H1 (cell line): ENCODE results near the gene PTPRG. TPM values are rescaled to one million over a fixed set of nuclear protein-coding genes. Genes with fewer than 3 reads are reported as not detected.

Source experiments
- CTCF ChIA-PET: fragments of 300-600 bp; sonication (Branson Sonifier 250); formaldehyde crosslinking; loops from one replicate; lab custom pipeline; 2021; ENCODE audit not compliant: partially characterized antibody; lab: Charles Lee
- POLR2A ChIA-PET: fragments of 300-600 bp; sonication (Branson Sonifier 250); formaldehyde crosslinking; loops from one replicate; lab custom pipeline; 2021; ENCODE audit warnings: inconsistent platforms; ENCODE audit not compliant: partially characterized antibody; lab: Charles Lee
- DNase-seq, 2 experiments: peaks; one replicate each; pipeline versions ENCODE4 v3.0.0 to v3.0.0-alpha.2; 2010 to 2022; ENCODE audit warnings: low spot score in 2 of 2, low read depth in 1 of 2, mixed read lengths in 1 of 2
- FAIRE-seq: peaks from 2 replicates; lab custom pipeline; 2011; peaks lifted over from hg19 to GRCh38; lab: Jason Lieb, UNC
- H2AFZ ChIP-seq: 2 replicates; pipeline ENCODE4 v1.8.1; 2012; ENCODE audit warnings: low read length, inconsistent platforms
- H2AK5ac ChIP-seq: 2 replicates; pipeline ENCODE4 v1.6.1; 2013; ENCODE audit warnings: low read depth, low read length
- H2BK120ac ChIP-seq: replicated peaks from 2 replicates; pipeline ENCODE3; 2013; ENCODE audit warnings: low read depth, low read length, inconsistent platforms
- H2BK12ac ChIP-seq: 2 replicates; pipeline ENCODE4 v1.6.1; 2013; ENCODE audit warnings: low read depth, low read length
- H2BK15ac ChIP-seq: 2 replicates; pipeline ENCODE4 v1.6.1; 2013; ENCODE audit warnings: low read length
- H2BK20ac ChIP-seq: 2 replicates; pipeline ENCODE4 v1.6.1; 2013; ENCODE audit warnings: low read length
- H2BK5ac ChIP-seq: 2 replicates; pipeline ENCODE4 v1.6.1; 2013; ENCODE audit warnings: low read depth, low read length
- H3K14ac ChIP-seq: 2 replicates; pipeline ENCODE4 v1.6.1; 2013; ENCODE audit warnings: inconsistent platforms; ENCODE audit not compliant: insufficient read length
- H3K18ac ChIP-seq: 2 replicates; pipeline ENCODE4 v1.6.1; 2013; ENCODE audit warnings: low read length; ENCODE audit errors: extremely low read depth
- H3K23ac ChIP-seq: 2 replicates; pipeline ENCODE4 v1.6.1; 2013; ENCODE audit warnings: inconsistent platforms; ENCODE audit not compliant: insufficient read length
- H3K23me2 ChIP-seq: 2 replicates; pipeline ENCODE4 v1.6.1; 2013; ENCODE audit warnings: low read depth, low read length
- H3K27ac ChIP-seq: 2 replicates; pipeline ENCODE4 v1.6.1; 2011; ENCODE audit warnings: low read depth, low read length, inconsistent platforms
- H3K27me3 ChIP-seq, 4 experiments: replicated peaks in 1 of 4; 1 replicate in 1 of 4; 2 replicates in 3 of 4; pipeline versions ENCODE4 v1.6.1 to v1.8.1; 2011 to 2013; ENCODE audit warnings: low read length in 3 of 4, mild to moderate bottlenecking in 3 of 4, inconsistent platforms in 2 of 4, mixed read lengths in 2 of 4, moderate library complexity in 1 of 4; ENCODE audit not compliant: control insufficient read depth in 3 of 4, insufficient read depth in 3 of 4; ENCODE audit errors: extremely low read depth in 1 of 4
- H3K36me3 ChIP-seq, 4 experiments: 2 replicates each; pipeline versions ENCODE4 v1.6.1 to v1.8.1; 2011 to 2013; ENCODE audit warnings: mild to moderate bottlenecking in 4 of 4, low read length in 3 of 4, moderate library complexity in 2 of 4, control low read depth in 1 of 4, inconsistent platforms in 1 of 4; ENCODE audit not compliant: insufficient read depth in 4 of 4, control insufficient read depth in 2 of 4
- H3K4ac ChIP-seq: replicated peaks from 2 replicates; pipeline ENCODE3; 2013; ENCODE audit warnings: low read length, low read depth, mixed read lengths, inconsistent platforms; ENCODE audit not compliant: insufficient read length
- H3K4me1 ChIP-seq, 4 experiments: replicated peaks in 1 of 4; 1 replicate in 1 of 4; 2 replicates in 3 of 4; pipeline versions ENCODE4 v1.6.1 to v1.8.1; 2011 to 2013; ENCODE audit warnings: low read length in 3 of 4, inconsistent platforms in 2 of 4, mixed read lengths in 1 of 4; ENCODE audit not compliant: insufficient read depth in 4 of 4, control insufficient read depth in 3 of 4
- H3K4me2 ChIP-seq, 2 experiments: 2 replicates each; pipeline versions ENCODE4 v1.6.1 to v1.8.1; 2011 to 2013; ENCODE audit warnings: low read depth in 2 of 2, low read length in 2 of 2, control low read depth in 1 of 2, inconsistent platforms in 1 of 2, mild to moderate bottlenecking in 1 of 2; ENCODE audit not compliant: insufficient read depth in 1 of 2
- H3K4me3 ChIP-seq, 4 experiments: fragments of 200-600, 300-600 bp in 1 of 4; sonication (generic), shearing (Covaris generic), sonication (Bioruptor Twin) in 1 of 4; 2 replicates each; pipeline versions ENCODE4 v1.5.1 to v1.8.1; 2011 to 2016; ENCODE audit warnings: low read length in 4 of 4, low read depth in 3 of 4, control low read depth in 2 of 4, inconsistent platforms in 2 of 4, mild to moderate bottlenecking in 2 of 4, mixed read lengths in 1 of 4, moderate library complexity in 1 of 4; ENCODE audit not compliant: insufficient read depth in 2 of 4; ENCODE audit errors: extremely low read depth in 1 of 4
- H3K56ac ChIP-seq: replicated peaks from 2 replicates; pipeline ENCODE3; 2013; ENCODE audit warnings: low read depth, mild to moderate bottlenecking, mixed read lengths, low read length, inconsistent platforms; ENCODE audit not compliant: insufficient read length
- H3K79me1 ChIP-seq: 2 replicates; pipeline ENCODE4 v1.6.1; 2013; ENCODE audit warnings: low read depth, low read length, control low read depth
- H3K79me2 ChIP-seq, 2 experiments: 2 replicates each; pipeline versions ENCODE4 v1.6.1 to v1.8.1; 2012 to 2013; ENCODE audit warnings: low read length in 2 of 2, mild to moderate bottlenecking in 2 of 2, inconsistent platforms in 1 of 2; ENCODE audit not compliant: insufficient read depth in 2 of 2, control insufficient read depth in 1 of 2
- H3K9ac ChIP-seq, 4 experiments: replicated peaks in 1 of 4; 1 replicate in 1 of 4; 2 replicates in 3 of 4; pipeline versions ENCODE4 v1.6.1 to v1.8.1; 2011 to 2013; ENCODE audit warnings: low read depth in 3 of 4, low read length in 3 of 4, control low read depth in 2 of 4, mild to moderate bottlenecking in 2 of 4, moderate library complexity in 2 of 4, inconsistent platforms in 1 of 4; ENCODE audit errors: extremely low read depth in 1 of 4
- H3K9me3 ChIP-seq, 2 experiments: 2 replicates each; pipeline versions ENCODE4 v1.6.1 to v1.8.1; 2012 to 2013; ENCODE audit warnings: mild to moderate bottlenecking in 2 of 2, moderate library complexity in 2 of 2, control low read depth in 1 of 2, inconsistent platforms in 1 of 2, low read depth in 1 of 2, low read length in 1 of 2, mixed read lengths in 1 of 2; ENCODE audit not compliant: insufficient read depth in 2 of 2
- H4K20me1 ChIP-seq, 2 experiments: replicated peaks in 1 of 2; 2 replicates each; pipeline versions ENCODE3 to v1.8.1; 2011 to 2013; ENCODE audit warnings: inconsistent platforms in 2 of 2, low read length in 2 of 2, mild to moderate bottlenecking in 1 of 2; ENCODE audit not compliant: insufficient read depth in 2 of 2, control insufficient read depth in 1 of 2
- H4K5ac ChIP-seq: 2 replicates; pipeline ENCODE4 v1.6.1; 2013; ENCODE audit warnings: low read length, low read depth, mixed read lengths, inconsistent platforms; ENCODE audit not compliant: insufficient read length
- H4K8ac ChIP-seq: 2 replicates; pipeline ENCODE4 v1.8.0; 2013; ENCODE audit warnings: mild to moderate bottlenecking, moderate library complexity, low read length, inconsistent platforms; ENCODE audit not compliant: insufficient read depth; ENCODE audit errors: extremely low read depth
- H4K91ac ChIP-seq: replicated peaks from 2 replicates; pipeline ENCODE3; 2013; ENCODE audit warnings: low read length, mixed read lengths, inconsistent platforms; ENCODE audit not compliant: insufficient read length
- ASH2L ChIP-seq: fragments of 200-600, 300-600 bp; sonication (generic); IDR thresholded peaks from one replicate; pipeline ENCODE4 v1.7.1; 2017; ENCODE audit warnings: low read length
- BACH1 ChIP-seq: IDR thresholded peaks from 2 replicates; pipeline ENCODE4 v1.6.1; 2012; ENCODE audit warnings: low read length, improper control_type of control experiment
- BCL11A ChIP-seq, 2 experiments: IDR thresholded peaks; one replicate each; pipeline ENCODE4 v1.6.1; 2011; ENCODE audit warnings: low read depth in 2 of 2, low read length in 2 of 2, mild to moderate bottlenecking in 2 of 2
- CBX5 ChIP-seq: fragments of 300-800, 300-1000 bp; sonication (generic); IDR thresholded peaks from 2 replicates; pipeline ENCODE4 v1.7.1; 2016; ENCODE audit warnings: antibody characterized with exemption, low read length, low read depth
- CREB1 ChIP-seq: IDR thresholded peaks from 2 replicates; pipeline ENCODE4 v1.6.1; 2012; ENCODE audit warnings: inconsistent platforms
- EZH2 ChIP-seq: fragments of 200-600 bp; sonication (generic); IDR thresholded peaks from 2 replicates; pipeline ENCODE4 v1.7.1; 2012; ENCODE audit warnings: low read depth, mild to moderate bottlenecking, moderate library complexity, low read length, inconsistent platforms; ENCODE audit not compliant: severe bottlenecking
- NRF1 ChIP-seq: IDR thresholded peaks from 2 replicates; pipeline ENCODE4 v1.6.1; 2011; ENCODE audit warnings: mild to moderate bottlenecking, low read depth, low read length, improper control_type of control experiment
- SP2 ChIP-seq: IDR thresholded peaks from 2 replicates; pipeline ENCODE4 v1.6.1; 2012; ENCODE audit warnings: mild to moderate bottlenecking, low read length, inconsistent platforms
- TAF7 ChIP-seq: optimal IDR thresholded peaks from 2 replicates; pipeline ENCODE3; 2011; ENCODE audit warnings: low read depth, mild to moderate bottlenecking, inconsistent platforms, low read length, moderate library complexity, borderline replicate concordance
- TCF12 ChIP-seq: IDR thresholded peaks from 2 replicates; pipeline ENCODE4 v1.6.1; 2011; ENCODE audit warnings: low read depth, mild to moderate bottlenecking, low read length
- WGBS, 2 experiments: shearing (Covaris generic) in 1 of 2; methylation state at CpG; one replicate each; pipeline versions ENCODE4 v1.1.6 to v1.1.7; 2013 to 2015; ENCODE audit warnings: low lambda C conversion rate in 2 of 2, mixed read lengths in 2 of 2, inconsistent platforms in 1 of 2, low coverage in 1 of 2, missing lambda C conversion rate in 1 of 2; ENCODE audit not compliant: insufficient replicate concordance in 2 of 2, insufficient coverage in 1 of 2, insufficient read length in 1 of 2; ENCODE audit errors: extremely low coverage in 1 of 2, missing lambda C conversion rate in 1 of 2; 5-methylcytosine and 5-hydroxymethylcytosine counted together
- polyA plus RNA-seq, 7 experiments: library from polyadenylated mRNA; depleted of rRNA in 3 of 7; stranded (reverse) in 5 of 7; unstranded in 2 of 7; fragments of >200 nt in 5 of 7; fragments of 200-250 nt in 2 of 7; gene quantifications; 1 replicate in 5 of 7; 2 replicates in 1 of 7; 4 replicates in 1 of 7; pipeline versions ENCODE4 v1.2.1 to v1.2.3, GENCODE V29; 2011 to 2013; ENCODE audit warnings: missing spikeins in 2 of 7, mixed read lengths in 2 of 7
- total RNA-seq: library from RNA; stranded (reverse); fragmentation: NEBNext Ultra II Directional; extraction: Animal tissue kit (Norgen Biotek cat#: 25700); gene quantifications from 2 replicates; pipeline ENCODE4 v1.2.1, GENCODE V29; 2021

PTPRG gene
- total and polyA plus RNA-seq, 2 of the 8 experiments (the other 6 are each of a cell fraction or from before 2014, with no cell fraction given), result 23.3 to 96.2 TPM

DNA sequence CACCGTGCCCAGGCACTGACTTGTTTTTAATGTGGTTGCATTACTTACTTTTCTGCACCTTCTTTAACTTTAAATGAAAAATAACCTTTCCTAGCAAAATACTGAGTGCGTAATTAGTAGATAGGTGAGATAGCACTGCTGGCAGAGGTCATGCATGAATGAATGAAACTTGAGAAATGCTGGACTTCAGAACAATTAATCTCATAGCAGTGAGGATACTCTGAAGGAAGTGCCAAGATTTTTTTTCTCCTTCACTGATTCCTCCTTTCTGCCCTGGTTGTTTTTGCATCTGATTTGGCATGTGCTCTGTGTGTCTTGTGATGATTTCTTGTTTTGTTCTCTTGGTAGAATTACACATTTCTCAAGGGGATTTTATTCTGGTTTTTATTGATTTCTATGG, 378.9 kb downstream of the PTPRG start:
- no peak overlapping the region for H3K27ac ChIP-seq
- H2BK12ac ChIP-seq, result no peak overlapping the region
- no peaks in the 10 kb centered on the region for H3K9me3 ChIP-seq
- TF ChIP-seq CREB1 (no peak), ASH2L (no peak), BCL11A (IDR thresholded peaks at IDR 0.05; ENCODE audit: low read depth in 2 of 2, low read length in 2 of 2) (no peak), BACH1 (no peak), TCF12 (no peak), TAF7 (no peak), SP2 (no peak), CBX5 (no peak), NRF1 (no peak), EZH2 (no peak)
- TF ChIP-seq, all 59 proteins: peak for 0
- WGBS, 2 experiments, result 87% methylated on average over 2 of the region's 2 CpGs; no CpG with 5 or more reads in 1 of the 2 experiments
- Histone ChIP-seq H3K4me3 (no peak overlapping the region), H3K4ac (no peak overlapping the region), H2BK15ac (no peak overlapping the region), H2BK120ac (no peak overlapping the region), H3K4me2 (no peak overlapping the region), H2BK20ac (no peak overlapping the region), H3K9ac (no peak overlapping the region), H2AK5ac (no peak overlapping the region), H4K91ac (no peak overlapping the region), H3K23me2 (no peaks in the 10 kb centered on the region), H3K14ac (no peak overlapping the region), H3K23ac (no peak overlapping the region), H4K5ac (no peak overlapping the region), H2AFZ (no peak overlapping the region), H3K79me2 (peaks cover 3 to 73% of the 10 kb centered on the region in 2 experiments; a peak in 2 of 4 replicates), H3K56ac (no peak overlapping the region), H4K20me1 (peaks cover 3% of the 10 kb centered on the region in 2 experiments), H3K36me3 (no peaks in the 10 kb centered on the region), H3K27me3 (no peaks in the 10 kb centered on the region), H2BK5ac (no peak overlapping the region), H3K18ac (no peak overlapping the region), H3K79me1 (peaks cover 2% of the 10 kb centered on the region; the same call in 1 of the 2 replicates), H4K8ac (no peak overlapping the region; the same call in 1 of the 2 replicates), H3K4me1 (peaks cover 3 to 18% (median 13%) of the 10 kb centered on the region in 4 experiments; a peak in 6 of 7 replicates)
- POLR2A ChIA-PET, result no interaction called here
- FAIRE-seq, result no peak
- CTCF ChIA-PET, result interaction anchor here (1.5 kb wide), 1 partner anchor 10 kb away, joined by 6 read pairs; no protein-coding TSS in a partner anchor
- no peak for DNase-seq
